Suprapubic skin (tissue), 3 donors: ENCODE data around the gene MARCHF3.
"Not testable (repeated sequence)": the region's sequence is repeated elsewhere in the genome, so short reads cannot be mapped to it uniquely, and the experiment has no call there.

ENCODE experiments used
- CTCF ChIP-seq, 2 donors: fragments of 200-600 bp in 1 of 2; fragments of 450-650 bp in 1 of 2; sonication (generic) in 1 of 2; IDR thresholded peaks; one replicate each; pipeline ENCODE4 v1.5.1; 2016 to 2019; ENCODE audit warnings: antibody characterized with exemption in 2 of 2, mild to moderate bottlenecking in 1 of 2, moderate library complexity in 1 of 2
- POLR2A ChIP-seq, 2 donors: fragments of 450-650 bp; IDR thresholded peaks; one replicate each; pipeline ENCODE4 v1.6.1; 2017; ENCODE audit warnings: antibody characterized with exemption in 2 of 2, mild to moderate bottlenecking in 2 of 2, moderate library complexity in 2 of 2

DNA sequence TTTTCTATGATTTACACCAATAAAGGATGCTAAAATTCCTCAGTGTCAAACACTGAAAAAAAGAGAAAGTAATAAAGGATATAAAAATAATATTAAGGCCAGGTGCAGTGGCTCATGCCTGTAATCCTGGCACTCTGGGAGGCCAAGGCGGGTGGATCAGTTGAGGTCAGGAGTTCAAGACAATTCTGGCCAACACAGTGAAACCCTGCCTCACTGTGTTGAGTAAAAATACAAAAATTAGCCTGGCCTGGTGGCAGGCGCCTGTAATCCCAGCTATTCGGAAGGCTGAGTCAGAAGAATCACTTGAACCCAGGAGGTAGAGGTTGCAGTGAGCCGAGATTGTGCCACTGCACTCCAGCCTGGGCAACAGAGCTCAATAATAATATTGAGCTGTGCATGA lies 87.5 kb downstream of the MARCHF3 start:
- not testable (repeated sequence) for TF ChIP-seq CTCF, POLR2A (IDR thresholded peaks at IDR 0.05)
